Measurements from ENCODE around the gene SND1.

SND1 gene

GRCh38 chr7:127911968-127912511 is 260.0 kb downstream of the SND1 start:
- no peak for DNase-seq

GRCh38 chr7:127912901-127913300 is 260.9 kb downstream of the SND1 start:
- DNase-seq, result no peak

GRCh38 chr7:127913686-127914085 is 261.7 kb downstream of the SND1 start:
- DNase-seq, result no peak

- no peak for DNase-seq
Measured at GRCh38 chr7:127914693-127915092, 262.7 kb downstream of the SND1 start.

GRCh38 chr7:127916735-127917134 is 264.7 kb downstream of the SND1 start:
- no peak for DNase-seq

GRCh38 chr7:127918130-127918529 is 266.1 kb downstream of the SND1 start:
- DNase-seq, result no peak

- DNase-seq, result peak; percentile 45
Measured at GRCh38 chr7:127920787-127921438, 268.9 kb downstream of the SND1 start.

GRCh38 chr7:127922656-127923055 is 270.7 kb downstream of the SND1 start:
- DNase-seq, result no peak

GRCh38 chr7:127924874-127925273 is 272.9 kb downstream of the SND1 start:
- no peak for DNase-seq

- DNase-seq, result peak; percentile 74
Measured at GRCh38 chr7:127927348-127927696, 275.3 kb downstream of the SND1 start.

GRCh38 chr7:127928222-127928621 is 276.2 kb downstream of the SND1 start:
- no peak for DNase-seq

GRCh38 chr7:127928852-127929251 is 276.9 kb downstream of the SND1 start:
- no peak for DNase-seq

- DNase-seq, result no peak
Measured at GRCh38 chr7:127930341-127931328, 278.6 kb downstream of the SND1 start.

- DNase-seq, result no peak
Measured at GRCh38 chr7:127932076-127932475, 280.1 kb downstream of the SND1 start.

GRCh38 chr7:127932496-127932895 is 280.5 kb downstream of the SND1 start:
- DNase-seq, result no peak

- DNase-seq, result peak; percentile 48
Measured at GRCh38 chr7:127933146-127933545, 281.2 kb downstream of the SND1 start.

- DNase-seq, result no peak
Measured at GRCh38 chr7:127934711-127935110, 282.7 kb downstream of the SND1 start.

GRCh38 chr7:127935847-127936376 is 283.9 kb downstream of the SND1 start:
- DNase-seq, result no peak

GRCh38 chr7:127937066-127937680 is 285.2 kb downstream of the SND1 start:
- no peak for DNase-seq

- peak; percentile 86 for DNase-seq
Measured at GRCh38 chr7:127938588-127938987, 286.6 kb downstream of the SND1 start.

GRCh38 chr7:127940381-127941160 is 288.6 kb downstream of the SND1 start:
- peak; percentile 38 for DNase-seq

- DNase-seq, result no peak
Measured at GRCh38 chr7:127941476-127942210, 289.6 kb downstream of the SND1 start.
